Nephron progenitor cell (in vitro differentiated cells): ENCODE measurements around the gene TECPR2.

ENCODE experiments used
- DNase-seq: peaks from one replicate; pipeline ENCODE4 v3.0.0; 2021
- H3K27ac Mint-ChIP-seq: 2 replicates; pipeline ENCODE4 v1.8.0; 2021; ENCODE audit warnings: mild to moderate bottlenecking, moderate library complexity, mixed read lengths
- H3K27me3 Mint-ChIP-seq: 2 replicates; pipeline ENCODE4 v1.8.0; 2021; ENCODE audit warnings: mild to moderate bottlenecking, low read depth, mixed read lengths; ENCODE audit not compliant: poor library complexity
- H3K36me3 Mint-ChIP-seq: 2 replicates; pipeline ENCODE4 v1.8.0; 2021; ENCODE audit warnings: low read depth, mixed read lengths
- H3K4me1 Mint-ChIP-seq: 2 replicates; pipeline ENCODE4 v1.8.0; 2021; ENCODE audit warnings: mixed read lengths
- H3K4me3 Mint-ChIP-seq: 2 replicates; pipeline ENCODE4 v1.8.0; 2021; ENCODE audit warnings: mild to moderate bottlenecking, moderate library complexity, mixed read lengths
- H3K9me3 Mint-ChIP-seq: 2 replicates; pipeline ENCODE4 v1.8.0; 2021; ENCODE audit warnings: mild to moderate bottlenecking, moderate library complexity, mixed read lengths
- CTCF ChIP-seq: fragments of 200-600 bp; sonication (generic); IDR thresholded peaks from 2 replicates; pipeline ENCODE4 v1.5.0; 2021; ENCODE audit warnings: antibody characterized with exemption

The TECPR2 gene

GRCh38 chr14:102421411-102422057 lies 58.8 kb downstream of the TECPR2 start:
- H3K36me3 Mint-ChIP-seq, result peaks cover 28% of the 10 kb centered on the region
- no peak for DNase-seq
- H3K27me3 Mint-ChIP-seq, result peaks cover 5% of the 10 kb centered on the region

GRCh38 chr14:102424520-102424919 lies 61.8 kb downstream of the TECPR2 start:
- no peak for DNase-seq
- Mint-ChIP-seq H3K27me3 (no peaks in the 10 kb centered on the region), H3K9me3 (no peaks in the 10 kb centered on the region), H3K27ac (no peak overlapping the region), H3K4me3 (no peak overlapping the region), H3K36me3 (peaks cover 38% of the 10 kb centered on the region), H3K4me1 (peaks cover 10% of the 10 kb centered on the region)
- TF ChIP-seq CTCF, result no peak

More at GRCh38 chr14:102421411-102422057, 58.8 kb downstream of the TECPR2 start:
- H3K9me3 Mint-ChIP-seq, result no peaks in the 10 kb centered on the region
- no peak overlapping the region for H3K4me3 Mint-ChIP-seq
- no peak overlapping the region for H3K27ac Mint-ChIP-seq
- no peak for TF ChIP-seq CTCF
- H3K4me1 Mint-ChIP-seq, result peaks cover 39% of the 10 kb centered on the region

GRCh38 chr14:102424923-102425322 lies 62.2 kb downstream of the TECPR2 start:
- Mint-ChIP-seq H3K4me1 (peaks cover 10% of the 10 kb centered on the region), H3K4me3 (no peak overlapping the region), H3K36me3 (peaks cover 38% of the 10 kb centered on the region), H3K9me3 (no peaks in the 10 kb centered on the region), H3K27me3 (no peaks in the 10 kb centered on the region), H3K27ac (no peak overlapping the region)
- TF ChIP-seq CTCF, result no peak
- DNase-seq, result no peak

GRCh38 chr14:102426796-102427195 lies 64.1 kb downstream of the TECPR2 start:
- Mint-ChIP-seq H3K9me3 (no peaks in the 10 kb centered on the region), H3K27ac (no peak overlapping the region), H3K27me3 (no peaks in the 10 kb centered on the region), H3K36me3 (peaks cover 38% of the 10 kb centered on the region), H3K4me3 (no peak overlapping the region), H3K4me1 (peaks cover 8% of the 10 kb centered on the region)
- TF ChIP-seq CTCF, result no peak
- DNase-seq, result no peak

GRCh38 chr14:102427642-102428041 lies 64.9 kb downstream of the TECPR2 start:
- TF ChIP-seq CTCF, result no peak
- H3K4me1 Mint-ChIP-seq, result peaks cover 7% of the 10 kb centered on the region
- no peaks in the 10 kb centered on the region for H3K9me3 Mint-ChIP-seq
- peaks cover 38% of the 10 kb centered on the region for H3K36me3 Mint-ChIP-seq
- DNase-seq, result no peak
- H3K27me3 Mint-ChIP-seq, result no peaks in the 10 kb centered on the region
- H3K27ac Mint-ChIP-seq, result peak overlapping the region; percentile 72
- no peak overlapping the region for H3K4me3 Mint-ChIP-seq

- peak overlapping the region; percentile 83 for H3K27ac Mint-ChIP-seq
- peak; percentile 27 for DNase-seq
- no peak overlapping the region for H3K4me3 Mint-ChIP-seq
- H3K36me3 Mint-ChIP-seq, result peaks cover 30% of the 10 kb centered on the region
- peaks cover 12% of the 10 kb centered on the region for H3K4me1 Mint-ChIP-seq
- no peaks in the 10 kb centered on the region for H3K27me3 Mint-ChIP-seq
- H3K9me3 Mint-ChIP-seq, result no peaks in the 10 kb centered on the region
- no peak for TF ChIP-seq CTCF
These were observed 67.6 kb downstream of the TECPR2 start for GRCh38 chr14:102430212-102430908.
